GM12801 (cell line): ENCODE results near the gene RAB36.

Experiments
- CTCF ChIP-seq: IDR thresholded peaks from one replicate; pipeline ENCODE4 v1.5.1; 2011; ENCODE audit warnings: control low read depth; ENCODE audit not compliant: insufficient read length; ENCODE audit errors: extremely low read depth

RAB36 gene

GRCh38 chr22:23105919-23106318, 39.4 kb upstream of the RAB36 start:
- TF ChIP-seq CTCF: no peak

- no peak for TF ChIP-seq CTCF
Measured at GRCh38 chr22:23106344-23106743, 38.9 kb upstream of the RAB36 start.

- no peak for TF ChIP-seq CTCF
Measured at GRCh38 chr22:23106906-23107367, 38.3 kb upstream of the RAB36 start.

GRCh38 chr22:23107487-23108248, 37.6 kb upstream of the RAB36 start:
- TF ChIP-seq CTCF: no peak

GRCh38 chr22:23108249-23109078, 36.8 kb upstream of the RAB36 start:
- no peak for TF ChIP-seq CTCF

GRCh38 chr22:23109079-23109347, 36.3 kb upstream of the RAB36 start:
- TF ChIP-seq CTCF: no peak

GRCh38 chr22:23109441-23109978, 35.8 kb upstream of the RAB36 start:
- no peak for TF ChIP-seq CTCF
